Activated CD8-positive, alpha-beta T cell treated with anti-CD3 and anti-CD28 coated beads, Interleukin-2, amount 10 ng/mL, durations not matched to agents 7 days and 5 days (primary cell): ENCODE results near the gene PMM2. TPM values are rescaled to one million over a fixed set of nuclear protein-coding genes. Genes with fewer than 3 reads are reported as not detected.

ENCODE experiments used
- ATAC-seq: fragments of 150-1000 bp; cut with Tn5 transposase; one replicate; pipeline ENCODE4 v1.10.0; 2021; ENCODE audit warnings: moderate library complexity
- CTCF ChIA-PET: fragments of 350-600 bp; sonication (Branson Sonifier 250); formaldehyde crosslinking; loops from one replicate; lab custom pipeline; 2021; ENCODE audit warnings: antibody characterized with exemption; lab: Charles Lee
- POLR2A ChIA-PET: fragments of 350-600 bp; sonication (Branson Sonifier 250); formaldehyde crosslinking; loops from one replicate; lab custom pipeline; 2021; ENCODE audit warnings: antibody characterized with exemption; lab: Charles Lee
- DNase-seq: peaks from one replicate; pipeline ENCODE4 v3.0.0-alpha.2; 2020
- H3K27ac Mint-ChIP-seq: one replicate; pipeline ENCODE4 v1.8.0; 2021; ENCODE audit warnings: mild to moderate bottlenecking, mixed read lengths
- H3K27me3 Mint-ChIP-seq: one replicate; pipeline ENCODE4 v1.8.0; 2021; ENCODE audit warnings: low read depth, mixed read lengths
- H3K36me3 Mint-ChIP-seq: one replicate; pipeline ENCODE4 v1.8.0; 2021; ENCODE audit warnings: low read depth, mixed read lengths
- H3K4me1 Mint-ChIP-seq: one replicate; pipeline ENCODE4 v1.8.0; 2021; ENCODE audit warnings: low read depth, mixed read lengths
- H3K4me3 Mint-ChIP-seq: one replicate; pipeline ENCODE4 v1.8.0; 2021; ENCODE audit warnings: mild to moderate bottlenecking, mixed read lengths
- H3K9me3 Mint-ChIP-seq: one replicate; pipeline ENCODE4 v1.8.0; 2022; ENCODE audit warnings: mixed read lengths; ENCODE audit not compliant: insufficient read depth
- total RNA-seq, 2 experiments: library from RNA; stranded (reverse); gene quantifications; one replicate each; pipeline ENCODE4 v1.2.3, GENCODE V29; 2021

Gene PMM2
- total RNA-seq, 2 experiments from 2014 or later, result 36.9 to 37.6 TPM

DNA sequence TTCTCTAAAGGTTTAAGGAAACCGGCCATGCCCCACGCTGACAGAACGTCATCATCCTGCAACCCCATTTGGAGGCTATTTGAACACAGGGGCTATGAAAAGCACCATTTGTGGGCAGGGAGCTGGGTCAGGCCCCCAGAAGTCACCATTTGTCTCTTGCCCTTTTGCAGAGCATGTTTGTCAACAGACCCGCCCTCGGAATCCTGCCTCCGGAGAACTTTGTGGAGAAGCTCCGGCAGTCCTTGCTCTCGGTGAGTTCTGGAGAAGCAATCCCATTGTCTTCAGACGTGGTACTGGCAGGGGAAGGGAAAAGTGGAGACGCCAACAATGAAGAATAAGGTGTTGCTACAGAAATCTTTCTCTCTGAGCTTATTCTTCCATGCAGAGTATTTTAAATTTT, 33.7 kb upstream of the PMM2 start:
- POLR2A ChIA-PET, result no interaction called here
- H3K4me1 Mint-ChIP-seq, result no peaks in the 10 kb centered on the region
- H3K4me3 Mint-ChIP-seq, result no peak overlapping the region
- no peaks in the 10 kb centered on the region for H3K9me3 Mint-ChIP-seq
- no peaks in the 10 kb centered on the region for H3K27me3 Mint-ChIP-seq
- ATAC-seq (no peak), DNase-seq (no peak)
- CTCF ChIA-PET, result no interaction called here
- no peaks in the 10 kb centered on the region for H3K36me3 Mint-ChIP-seq
- no peak overlapping the region for H3K27ac Mint-ChIP-seq

DNA sequence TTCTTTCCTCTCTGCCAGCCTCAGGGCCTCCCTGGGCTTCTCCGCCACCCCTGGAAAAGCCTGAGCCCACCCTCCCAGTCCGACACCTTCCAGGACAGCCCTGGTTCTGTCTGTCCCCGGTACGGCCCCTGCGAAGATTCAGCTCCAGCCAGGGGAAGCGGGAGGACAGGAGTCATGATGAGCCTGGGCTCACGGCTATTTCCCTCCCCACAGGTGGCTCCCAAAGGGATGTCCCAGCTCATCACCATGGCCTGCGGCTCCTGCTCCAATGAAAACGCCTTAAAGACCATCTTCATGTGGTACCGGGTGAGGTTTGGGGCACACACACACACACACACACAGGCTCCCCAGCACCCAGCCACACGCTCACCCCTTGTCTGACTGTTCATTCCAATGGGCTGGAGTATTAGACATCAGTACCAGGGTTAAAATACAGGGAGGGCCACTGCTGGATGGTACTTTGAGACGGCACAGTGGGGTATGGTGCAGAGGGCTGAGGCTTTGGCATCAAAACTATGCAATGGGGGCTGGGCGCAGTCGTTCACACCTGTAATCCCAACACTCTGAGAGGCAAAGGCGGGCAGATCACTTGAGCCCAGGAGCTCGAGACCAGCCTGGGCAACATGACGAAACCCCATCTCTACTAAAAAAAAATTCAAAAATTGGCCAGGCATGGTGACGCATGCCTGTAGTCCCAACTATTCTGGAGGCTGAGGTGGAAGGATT, 33.0 kb upstream of the PMM2 start:
- Mint-ChIP-seq H3K36me3 (no peaks in the 10 kb centered on the region), H3K27ac (no peak overlapping the region), H3K4me1 (no peaks in the 10 kb centered on the region), H3K27me3 (no peaks in the 10 kb centered on the region), H3K9me3 (no peaks in the 10 kb centered on the region), H3K4me3 (no peak overlapping the region)
- no peak for DNase-seq
- CTCF ChIA-PET, result no interaction called here
- POLR2A ChIA-PET, result no interaction called here
- no peak for ATAC-seq

- Mint-ChIP-seq H3K4me3 (no peak overlapping the region), H3K36me3 (no peaks in the 10 kb centered on the region), H3K4me1 (no peaks in the 10 kb centered on the region), H3K27me3 (no peaks in the 10 kb centered on the region), H3K9me3 (no peaks in the 10 kb centered on the region), H3K27ac (no peak overlapping the region)
- ATAC-seq (no peak), DNase-seq (no peak)
- POLR2A ChIA-PET, result no interaction called here
- CTCF ChIA-PET, result no interaction called here
These were observed 30.5 kb upstream of the PMM2 start for GRCh38 chr16:8767176-8767575.

DNA sequence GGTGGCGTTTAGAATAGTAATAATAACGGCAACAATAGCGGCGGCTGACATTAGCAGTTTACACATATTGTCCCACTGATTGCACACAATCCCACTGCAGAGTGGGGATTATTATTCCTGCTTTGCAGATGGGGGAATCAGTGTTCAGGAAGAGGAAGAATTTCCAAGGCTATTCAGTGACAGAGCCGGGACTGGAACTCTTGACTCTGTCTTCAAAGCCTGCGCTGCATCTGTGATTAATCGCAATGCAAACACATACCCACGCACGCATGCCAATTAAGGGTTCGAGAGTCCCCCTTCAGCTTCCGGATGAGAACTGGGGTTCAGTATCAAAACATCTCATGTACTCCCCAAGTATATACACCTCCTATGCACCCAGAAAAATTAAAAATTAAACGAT, 29.4 kb upstream of the PMM2 start:
- CTCF ChIA-PET, result interaction anchor here (0.6 kb wide), 1 partner anchor 111 kb away, joined by 4 read pairs; no protein-coding TSS in a partner anchor
- Mint-ChIP-seq H3K27ac (no peak overlapping the region), H3K4me1 (no peaks in the 10 kb centered on the region), H3K9me3 (no peaks in the 10 kb centered on the region), H3K4me3 (no peak overlapping the region), H3K36me3 (no peaks in the 10 kb centered on the region), H3K27me3 (no peaks in the 10 kb centered on the region)
- POLR2A ChIA-PET, result no interaction called here
- DNase-seq, result no peak
- no peak for ATAC-seq

- H3K36me3 Mint-ChIP-seq, result no peaks in the 10 kb centered on the region
- POLR2A ChIA-PET, result no interaction called here
- H3K4me3 Mint-ChIP-seq, result no peak overlapping the region
- no peaks in the 10 kb centered on the region for H3K9me3 Mint-ChIP-seq
- no peak overlapping the region for H3K27ac Mint-ChIP-seq
- DNase-seq (no peak), ATAC-seq (no peak)
- CTCF ChIA-PET, result no interaction called here
- H3K27me3 Mint-ChIP-seq, result no peaks in the 10 kb centered on the region
- H3K4me1 Mint-ChIP-seq, result no peaks in the 10 kb centered on the region
These were observed 28.9 kb upstream of the PMM2 start for GRCh38 chr16:8768692-8769091.

DNA sequence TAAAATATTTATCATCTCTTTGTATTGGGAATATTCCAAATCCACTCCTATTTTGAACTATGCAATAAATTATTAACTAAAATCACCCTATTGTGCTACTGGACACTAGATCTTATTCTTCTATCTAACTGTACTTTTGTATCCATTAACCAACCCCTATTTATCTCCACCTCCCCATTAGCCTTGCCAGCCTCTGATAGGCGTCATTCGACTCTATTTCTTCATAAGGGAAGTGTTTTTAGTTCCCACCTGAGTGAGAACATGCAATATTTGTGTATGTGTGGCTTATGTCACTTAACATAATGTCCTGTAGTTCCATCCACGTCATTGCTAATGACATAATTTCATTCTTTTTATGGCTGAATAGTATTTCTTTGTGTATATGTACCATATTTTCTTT, 24.1 kb upstream of the PMM2 start:
- Mint-ChIP-seq H3K36me3 (peaks cover 2% of the 10 kb centered on the region), H3K9me3 (no peaks in the 10 kb centered on the region), H3K4me1 (no peaks in the 10 kb centered on the region), H3K4me3 (no peak overlapping the region), H3K27me3 (no peaks in the 10 kb centered on the region), H3K27ac (no peak overlapping the region)
- CTCF ChIA-PET, result no interaction called here
- DNase-seq (no peak), ATAC-seq (no peak)
- POLR2A ChIA-PET, result no interaction called here

GRCh38 chr16:8774208-8774607, 23.4 kb upstream of the PMM2 start:
- peaks cover 2% of the 10 kb centered on the region for H3K36me3 Mint-ChIP-seq
- POLR2A ChIA-PET, result no interaction called here
- no peak overlapping the region for H3K4me3 Mint-ChIP-seq
- no peaks in the 10 kb centered on the region for H3K27me3 Mint-ChIP-seq
- no peak overlapping the region for H3K27ac Mint-ChIP-seq
- no peak for DNase-seq
- H3K9me3 Mint-ChIP-seq, result no peaks in the 10 kb centered on the region
- CTCF ChIA-PET, result no interaction called here
- H3K4me1 Mint-ChIP-seq, result no peaks in the 10 kb centered on the region
- ATAC-seq, result no peak

DNA sequence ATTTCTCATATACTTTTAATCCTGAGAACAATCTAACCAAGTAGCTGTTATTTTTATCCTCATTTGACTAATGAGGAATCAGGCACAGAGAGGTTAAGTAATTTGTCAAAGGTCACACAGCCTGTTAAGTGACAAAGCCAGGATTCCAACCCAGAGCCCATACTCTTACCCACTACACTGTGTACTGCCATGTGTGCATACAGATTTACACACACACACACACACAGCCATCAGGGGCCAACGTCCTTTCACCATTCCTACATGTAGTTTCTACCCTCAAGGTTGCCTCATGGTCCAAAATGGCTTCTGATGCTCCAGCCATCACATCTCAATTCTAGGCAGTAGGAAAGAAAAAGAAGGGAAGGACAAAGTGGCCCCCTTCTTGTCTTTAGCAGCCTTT, 22.3 kb upstream of the PMM2 start:
- H3K36me3 Mint-ChIP-seq, result peaks cover 2% of the 10 kb centered on the region
- DNase-seq, result no peak
- ChIA-PET POLR2A (no interaction called here), CTCF (no interaction called here)
- H3K4me3 Mint-ChIP-seq, result no peak overlapping the region
- no peaks in the 10 kb centered on the region for H3K9me3 Mint-ChIP-seq
- no peak for ATAC-seq
- no peaks in the 10 kb centered on the region for H3K4me1 Mint-ChIP-seq
- no peak overlapping the region for H3K27ac Mint-ChIP-seq
- H3K27me3 Mint-ChIP-seq, result no peaks in the 10 kb centered on the region

DNA sequence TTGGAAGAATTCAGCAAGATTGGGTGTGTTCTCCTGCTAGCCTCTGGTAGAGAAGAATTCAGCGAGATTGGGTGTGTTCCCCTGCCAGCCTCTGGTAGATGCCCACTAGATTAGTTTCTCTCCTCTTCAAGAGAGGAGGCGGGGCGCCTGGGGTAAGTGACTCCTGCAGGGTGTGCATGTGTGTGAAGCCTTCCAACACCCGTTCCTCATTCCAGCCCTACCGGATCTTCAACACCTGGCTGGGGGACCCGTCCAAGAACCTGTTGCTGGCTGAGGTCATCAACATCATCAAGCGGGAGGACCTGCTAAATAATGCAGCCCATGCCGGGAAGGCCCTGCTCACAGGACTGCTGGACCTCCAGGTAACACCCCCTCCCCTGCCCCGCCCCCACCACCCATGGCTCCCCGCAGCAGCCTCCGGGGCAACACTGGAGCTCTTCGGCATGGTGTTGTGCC, 21.5 kb upstream of the PMM2 start:
- Mint-ChIP-seq H3K27ac (no peak overlapping the region), H3K36me3 (peaks cover 2% of the 10 kb centered on the region), H3K9me3 (no peaks in the 10 kb centered on the region), H3K4me1 (no peaks in the 10 kb centered on the region), H3K4me3 (no peak overlapping the region), H3K27me3 (no peaks in the 10 kb centered on the region)
- no peak for DNase-seq
- POLR2A ChIA-PET, result no interaction called here
- ATAC-seq, result no peak
- CTCF ChIA-PET, result interaction anchor here (1.4 kb wide), 1 partner anchor 10 kb away, joined by 3 read pairs; no protein-coding TSS in a partner anchor

- ATAC-seq (no peak), DNase-seq (no peak)
- CTCF ChIA-PET, result interaction anchor here (1.4 kb wide), 1 partner anchor 9 kb away, joined by 3 read pairs; no protein-coding TSS in a partner anchor
- H3K9me3 Mint-ChIP-seq, result no peaks in the 10 kb centered on the region
- H3K27ac Mint-ChIP-seq, result no peak overlapping the region
- H3K4me3 Mint-ChIP-seq, result no peak overlapping the region
- H3K27me3 Mint-ChIP-seq, result no peaks in the 10 kb centered on the region
- POLR2A ChIA-PET, result no interaction called here
- peaks cover 2% of the 10 kb centered on the region for H3K36me3 Mint-ChIP-seq
- no peaks in the 10 kb centered on the region for H3K4me1 Mint-ChIP-seq
These were observed 20.4 kb upstream of the PMM2 start for GRCh38 chr16:8777217-8777616.

DNA sequence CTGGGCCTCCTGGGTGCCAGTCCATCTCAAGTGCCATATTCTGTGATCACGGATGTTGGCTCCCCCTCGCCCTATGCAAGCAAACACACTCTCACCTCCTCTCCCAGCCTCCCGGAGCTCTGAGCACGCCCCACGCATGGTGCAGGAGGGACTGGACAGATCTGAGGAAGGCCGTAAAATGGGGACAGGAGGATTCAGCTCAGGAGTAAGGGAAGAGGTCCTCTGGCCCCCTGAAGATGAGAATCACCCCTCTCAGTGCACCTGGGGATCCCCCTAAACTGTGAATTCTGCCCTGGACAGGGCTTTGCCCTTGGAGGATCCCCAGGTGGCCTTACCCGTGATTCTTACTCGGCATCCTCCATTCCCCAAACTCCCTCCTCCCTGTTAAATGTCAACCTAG, 15.8 kb upstream of the PMM2 start:
- Mint-ChIP-seq H3K9me3 (no peaks in the 10 kb centered on the region), H3K27me3 (no peaks in the 10 kb centered on the region), H3K4me1 (no peaks in the 10 kb centered on the region), H3K36me3 (peaks cover 2% of the 10 kb centered on the region), H3K4me3 (no peak overlapping the region), H3K27ac (no peak overlapping the region)
- ATAC-seq (no peak), DNase-seq (no peak)
- CTCF ChIA-PET, result no interaction called here
- POLR2A ChIA-PET, result no interaction called here

GRCh38 chr16:8782673-8783072, 15.0 kb upstream of the PMM2 start:
- CTCF ChIA-PET, result no interaction called here
- POLR2A ChIA-PET, result no interaction called here
- Mint-ChIP-seq H3K27me3 (no peaks in the 10 kb centered on the region), H3K4me3 (no peak overlapping the region), H3K4me1 (no peaks in the 10 kb centered on the region), H3K27ac (no peak overlapping the region), H3K9me3 (no peaks in the 10 kb centered on the region), H3K36me3 (no peaks in the 10 kb centered on the region)
- ATAC-seq, result no peak
- DNase-seq, result no peak
